AG04450 (cell line): ENCODE measurements around the gene TPM4. TPM values are rescaled to one million over a fixed set of nuclear protein-coding genes. Genes with fewer than 3 reads are reported as not detected.
A peak's percentile ranks its signal among the peaks of the same experiment; 100 is the strongest.

Experiments
- CTCF ChIA-PET: fragments of 300-600, 350-600 bp; formaldehyde crosslinking; extraction: SDS; loops from one replicate; lab custom pipeline; 2022; ENCODE audit warnings: antibody characterized with exemption, inconsistent platforms; lab: Charles Lee
- POLR2A ChIA-PET: fragments of 350-600 bp; formaldehyde crosslinking; extraction: SDS; loops from one replicate; lab custom pipeline; 2021; ENCODE audit warnings: antibody characterized with exemption, inconsistent platforms; lab: Yijun Ruan, JAX
- DNase-seq: peaks from one replicate; pipeline ENCODE4 v3.0.0-alpha.2; 2011; ENCODE audit warnings: low read depth, low spot score
- H3K27ac ChIP-seq: one replicate; pipeline ENCODE4 v1.5.1; 2012; ENCODE audit warnings: low read depth, low read length, control low read depth
- H3K27me3 ChIP-seq: one replicate; pipeline ENCODE4 v1.6.0; 2012; ENCODE audit warnings: low read length; ENCODE audit not compliant: control insufficient read depth, insufficient read depth
- H3K4me3 ChIP-seq: 2 replicates; pipeline ENCODE4 v1.5.1; 2011; ENCODE audit warnings: mild to moderate bottlenecking, low read depth, low read length, control low read depth
- H3K9me3 ChIP-seq: 2 replicates; pipeline ENCODE4 v1.5.1; 2012; ENCODE audit warnings: low read length; ENCODE audit not compliant: control insufficient read depth, insufficient read depth
- CTCF ChIP-seq: IDR thresholded peaks from 2 replicates; pipeline ENCODE4 v1.5.1; 2011; ENCODE audit warnings: low read depth, low read length, control low read depth, inconsistent platforms
- polyA plus RNA-seq: library from polyadenylated mRNA; depleted of rRNA; stranded (reverse); fragments of >200 nt; gene quantifications from 2 replicates; pipeline ENCODE4 v1.2.3, GENCODE V29; 2011

The TPM4 gene
- polyA plus RNA-seq, 1 experiment: 2,058 TPM

- no peak for DNase-seq
- Histone ChIP-seq H3K27ac (no peak overlapping the region), H3K4me3 (no peak overlapping the region), H3K9me3 (no peaks in the 10 kb centered on the region; the same call in 1 of the 2 replicates), H3K27me3 (peaks cover 8% of the 10 kb centered on the region)
- ChIA-PET CTCF (no interaction called here), POLR2A (no interaction called here)
- no peak for TF ChIP-seq CTCF
Observed at GRCh38 chr19:16052353-16052752, 23.9 kb upstream of the TPM4 start.

GRCh38 chr19:16057062-16057461 lies 19.2 kb upstream of the TPM4 start:
- no peak overlapping the region for H3K27ac ChIP-seq
- no peak for DNase-seq
- no peak for TF ChIP-seq CTCF
- no peaks in the 10 kb centered on the region; the same call in 1 of the 2 replicates for H3K9me3 ChIP-seq
- peaks cover 3% of the 10 kb centered on the region for H3K27me3 ChIP-seq
- CTCF ChIA-PET: no interaction called here
- POLR2A ChIA-PET: no interaction called here
- H3K4me3 ChIP-seq: no peak overlapping the region

GRCh38 chr19:16060294-16060693 lies 16.0 kb upstream of the TPM4 start:
- Histone ChIP-seq H3K27ac (no peak overlapping the region), H3K27me3 (peaks cover 3% of the 10 kb centered on the region), H3K4me3 (no peak overlapping the region), H3K9me3 (peaks cover 3% of the 10 kb centered on the region)
- no peak for TF ChIP-seq CTCF
- ChIA-PET POLR2A (no interaction called here), CTCF (interaction anchor here (1.1 to 7.2 kb wide), 2 partner anchors 10 to 19 kb away, joined by 3 to 51 read pairs; no protein-coding TSS in a partner anchor)
- DNase-seq: no peak

GRCh38 chr19:16061943-16062342 lies 14.4 kb upstream of the TPM4 start:
- H3K27me3 ChIP-seq: no peaks in the 10 kb centered on the region
- TF ChIP-seq CTCF: no peak
- ChIA-PET CTCF (interaction anchor here (0.5 to 7.2 kb wide), 6 partner anchors 11 to 970 kb away, joined by 3 to 51 read pairs (median 10); no protein-coding TSS in a partner anchor), POLR2A (no interaction called here)
- H3K9me3 ChIP-seq: peaks cover 3% of the 10 kb centered on the region
- no peak overlapping the region for H3K27ac ChIP-seq
- DNase-seq: no peak
- H3K4me3 ChIP-seq: no peak overlapping the region

- H3K4me3 ChIP-seq: no peak overlapping the region
- CTCF ChIA-PET: interaction anchor here (0.6 to 7.2 kb wide), 16 partner anchors 10 to 135 kb away, joined by 3 to 51 read pairs (median 4); partner anchors contain the start of genes AP1M1, FAM32A and TPM4
- TF ChIP-seq CTCF: peak; percentile 93
- no peak for DNase-seq
- H3K27ac ChIP-seq: no peak overlapping the region
- POLR2A ChIA-PET: no interaction called here
- peaks cover 8% of the 10 kb centered on the region for H3K9me3 ChIP-seq
- H3K27me3 ChIP-seq: no peaks in the 10 kb centered on the region
Observed at GRCh38 chr19:16062789-16063188, 13.5 kb upstream of the TPM4 start.
